Measurements from ENCODE around the gene SEMA3B. TPM values are rescaled to one million over a fixed set of nuclear protein-coding genes. Genes with fewer than 3 reads are reported as not detected.

Gene SEMA3B
- total and polyA plus RNA-seq, 2 experiments from 2014 or later: 2.4 to 3.3 TPM

GRCh38 chr3:50245831-50246516 is 23.0 kb upstream of the SEMA3B start:
- no peaks in the 10 kb centered on the region for H3K36me3 ChIP-seq (ENCODE audit: insufficient read depth)
- H3K27ac ChIP-seq (ENCODE audit: low read depth): peak overlapping the region; percentile 92
- peaks cover 86% of the 10 kb centered on the region for H3K79me2 ChIP-seq (replicated peaks; ENCODE audit: insufficient read depth)
- peaks cover 49% of the 10 kb centered on the region for H4K20me1 ChIP-seq (replicated peaks; ENCODE audit: insufficient read depth)
- peaks cover 11% of the 10 kb centered on the region; the same call in 1 of the 2 replicates for H3F3A ChIP-seq (replicated peaks; ENCODE audit: low read depth)
- H2AFZ ChIP-seq: no peak overlapping the region
- Mint-ChIP-seq H3K36me3 (ENCODE audit: low read depth) (peaks cover 15% of the 10 kb centered on the region), H3K9me3 (no peaks in the 10 kb centered on the region), H3K27ac (peak overlapping the region; percentile 94), H3K4me1 (peaks cover 66% of the 10 kb centered on the region), H3K4me3 (peak overlapping the region; percentile 39), H3K27me3 (ENCODE audit: insufficient read depth, low read depth, poor library complexity) (peaks cover 20% of the 10 kb centered on the region)
- peaks cover 48% of the 10 kb centered on the region for H3K4me1 ChIP-seq (ENCODE audit: insufficient read depth)
- no peaks in the 10 kb centered on the region for H3K9me2 ChIP-seq (ENCODE audit: insufficient read depth)
- peak overlapping the region; percentile 35; the same call in 1 of the 2 replicates for H3K4me3 ChIP-seq
- no peaks in the 10 kb centered on the region for H3K27me3 ChIP-seq (ENCODE audit: insufficient read depth)
- DNase-seq (ENCODE audit: low spot score) (peak; percentile 98), ATAC-seq (peak; percentile 77)
- no peak for TF ChIP-seq EZH2 (IDR thresholded peaks at IDR 0.05; ENCODE audit: low read depth, unreplicated experiment)
- TF ChIP-seq EZH2phosphoT487 (IDR thresholded peaks at IDR 0.05; ENCODE audit: unreplicated experiment): no peak
- TF ChIP-seq REST (IDR thresholded peaks at IDR 0.05; ENCODE audit: unreplicated experiment): no peak
- no peak for TF ChIP-seq NANOG (IDR thresholded peaks at IDR 0.05; ENCODE audit: borderline replicate concordance)
- TF ChIP-seq POLR2AphosphoS5 (IDR thresholded peaks at IDR 0.05; ENCODE audit: low read depth): no peak; the same call in 1 of the 2 replicates
- TF ChIP-seq ETS1 (IDR thresholded peaks at IDR 0.05): peak; percentile 68
- peak; percentile 92 to 97 for TF ChIP-seq CTCF (conservative IDR thresholded peaks at IDR 0.05; ENCODE audit: low read depth in 2 of 2)
- TF ChIP-seq ZNF462 (CRISPR knock-in tag; IDR thresholded peaks at IDR 0.05): no peak
- TF ChIP-seq CREB1 (CRISPR knock-in tag; IDR thresholded peaks at IDR 0.05; ENCODE audit: low read depth): peak; percentile 66
- no peak for TF ChIP-seq ZNF331 (CRISPR knock-in tag; IDR thresholded peaks at IDR 0.05; ENCODE audit: low read depth)
- TF ChIP-seq JUNB (IDR thresholded peaks at IDR 0.05; ENCODE audit: unreplicated experiment): no peak
- H3K4me2 ChIP-seq: peak overlapping the region; percentile 72
